Measurements from ENCODE around the gene MTR. TPM values are rescaled to one million over a fixed set of nuclear protein-coding genes. Genes with fewer than 3 reads are reported as not detected.
"Not testable (repeated sequence)": the region's sequence is repeated elsewhere in the genome, so short reads cannot be mapped to it uniquely, and the experiment has no call there.

The MTR gene
- total RNA-seq, 1 donor from 2014 or later, result 28.8 TPM

- DNase-seq (ENCODE audit: low read depth in 2 of 2), result no peak
Observed at GRCh38 chr1:236830560-236830959, 35.5 kb downstream of the MTR start.

GRCh38 chr1:236833575-236833974, 38.5 kb downstream of the MTR start:
- no peak for DNase-seq (ENCODE audit: low read depth in 2 of 2)

- no peak for DNase-seq (ENCODE audit: low read depth in 2 of 2)
Observed at GRCh38 chr1:236834876-236835275, 39.8 kb downstream of the MTR start.

GRCh38 chr1:236835491-236835890, 40.4 kb downstream of the MTR start:
- no peak for DNase-seq (ENCODE audit: low read depth in 2 of 2)

- no peak for DNase-seq (ENCODE audit: low read depth in 2 of 2)
Observed at GRCh38 chr1:236836157-236836556, 41.1 kb downstream of the MTR start.

GRCh38 chr1:236837115-236837514, 42.0 kb downstream of the MTR start:
- DNase-seq (ENCODE audit: low read depth in 2 of 2), result no peak

- DNase-seq (ENCODE audit: low read depth in 2 of 2), result no peak
Observed at GRCh38 chr1:236837897-236838296, 42.8 kb downstream of the MTR start.

- no peak for DNase-seq (ENCODE audit: low read depth in 2 of 2)
Observed at GRCh38 chr1:236841341-236841740, 46.2 kb downstream of the MTR start.

- DNase-seq (ENCODE audit: low read depth in 2 of 2), result no peak
Observed at GRCh38 chr1:236844499-236845271, 49.6 kb downstream of the MTR start.

GRCh38 chr1:236845830-236846229, 50.7 kb downstream of the MTR start:
- no peak for DNase-seq (ENCODE audit: low read depth in 2 of 2)

GRCh38 chr1:236848274-236848923, 53.3 kb downstream of the MTR start:
- DNase-seq (ENCODE audit: low read depth in 2 of 2), result no peak

- DNase-seq (ENCODE audit: low read depth in 2 of 2), result no peak
Observed at GRCh38 chr1:236850077-236850979, 55.2 kb downstream of the MTR start.

- no peak for DNase-seq (ENCODE audit: low read depth in 2 of 2)
Observed at GRCh38 chr1:236851871-236852270, 56.8 kb downstream of the MTR start.

- DNase-seq (ENCODE audit: low read depth in 2 of 2), result no peak
Observed at GRCh38 chr1:236853921-236854604, 59.0 kb downstream of the MTR start.

- DNase-seq (ENCODE audit: low read depth in 2 of 2), result no peak
Observed at GRCh38 chr1:236854605-236854983, 59.5 kb downstream of the MTR start.

- DNase-seq (ENCODE audit: low read depth in 2 of 2), result not testable (repeated sequence)
Observed at GRCh38 chr1:236856649-236857048, 61.6 kb downstream of the MTR start.

GRCh38 chr1:236858165-236858564, 63.1 kb downstream of the MTR start:
- no peak for DNase-seq (ENCODE audit: low read depth in 2 of 2)

- DNase-seq (ENCODE audit: low read depth in 2 of 2), result no peak
Observed at GRCh38 chr1:236860101-236860500, 65.0 kb downstream of the MTR start.

GRCh38 chr1:236860674-236861073, 65.6 kb downstream of the MTR start:
- no peak for DNase-seq (ENCODE audit: low read depth in 2 of 2)

- DNase-seq (ENCODE audit: low read depth in 2 of 2), result no peak
Observed at GRCh38 chr1:236861560-236862218, 66.6 kb downstream of the MTR start.

GRCh38 chr1:236862219-236862591, 67.1 kb downstream of the MTR start:
- DNase-seq (ENCODE audit: low read depth in 2 of 2), result no peak
